Ishikawa (cell line): Measurements from ENCODE around the gene ATMIN.

Experiments
- CEBPB ChIP-seq: IDR thresholded peaks from 2 replicates; pipeline ENCODE4 v1.6.1; 2012
- EP300 ChIP-seq: IDR thresholded peaks from 2 replicates; pipeline ENCODE4 v1.6.1; 2012; ENCODE audit warnings: borderline replicate concordance
- MAX ChIP-seq: IDR thresholded peaks from 2 replicates; pipeline ENCODE4 v1.6.1; 2012
- NFIC ChIP-seq: IDR thresholded peaks from 2 replicates; pipeline ENCODE4 v1.6.1; 2012
- REST ChIP-seq: IDR thresholded peaks from 2 replicates; pipeline ENCODE4 v1.6.1; 2012; ENCODE audit warnings: low read depth, mild to moderate bottlenecking
- TAF1 ChIP-seq: IDR thresholded peaks from 2 replicates; pipeline ENCODE4 v1.6.1; 2012; ENCODE audit warnings: low read depth, mild to moderate bottlenecking
- TEAD4 ChIP-seq: IDR thresholded peaks from 2 replicates; pipeline ENCODE4 v1.6.1; 2012

- TF ChIP-seq EP300 = no peak
- TF ChIP-seq MAX = no peak
- no peak for TF ChIP-seq REST
- TF ChIP-seq TAF1 = no peak
- TF ChIP-seq CEBPB = no peak
- TF ChIP-seq TEAD4 = no peak
- TF ChIP-seq NFIC = no peak
These were observed 7.2 kb downstream of the ATMIN start for GRCh38 chr16:81042821-81043220.
